ENCODE measurements around the gene ANAPC13. TPM values are rescaled to one million over a fixed set of nuclear protein-coding genes. Genes with fewer than 3 reads are reported as not detected.

ANAPC13 gene
- total RNA-seq, 1 experiment from 2014 or later: 47.3 TPM

DNA sequence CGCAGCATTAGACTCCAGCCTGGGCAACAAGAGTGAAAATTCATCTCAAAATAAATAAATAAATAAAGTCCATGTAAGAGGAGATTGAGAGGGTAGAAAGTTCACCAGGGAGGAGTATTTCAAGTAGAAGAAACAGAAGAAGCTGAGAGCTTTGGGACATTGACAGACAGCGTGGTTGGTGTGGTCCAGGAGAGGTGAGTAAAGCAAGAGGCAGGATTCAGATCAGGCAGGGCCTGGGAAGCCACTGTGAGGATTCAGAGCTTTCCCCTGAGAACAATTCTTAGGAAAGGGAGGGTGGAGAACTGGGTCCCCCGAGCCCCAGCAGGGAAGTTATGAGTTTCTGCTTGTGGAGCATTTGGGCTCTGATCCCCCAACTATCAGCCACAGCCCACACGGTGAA, 57.4 kb downstream of the ANAPC13 start:
- Histone ChIP-seq H3K4me3 (ENCODE audit: low read length) (no peak overlapping the region), H3K9me2 (replicated peaks; ENCODE audit: insufficient read depth, low read length) (no peaks in the 10 kb centered on the region), H3K36me3 (ENCODE audit: insufficient read depth, low read length) (no peaks in the 10 kb centered on the region), H3K9me3 (ENCODE audit: low read length) (no peaks in the 10 kb centered on the region), H4K20me1 (ENCODE audit: insufficient read depth, low read depth, low read length) (no peaks in the 10 kb centered on the region), H2AFZ (ENCODE audit: low read length) (no peak overlapping the region), H3K27ac (ENCODE audit: low read length) (no peak overlapping the region), H3K4me1 (ENCODE audit: low read length) (peaks cover 3% of the 10 kb centered on the region), H3K4me2 (ENCODE audit: low read depth, low read length, poor library complexity, severe bottlenecking) (no peak overlapping the region), H3K9ac (ENCODE audit: low read length) (no peak overlapping the region), H3K27me3 (ENCODE audit: low read length) (no peaks in the 10 kb centered on the region; the same call in none of the 2 replicates), H3K79me2 (ENCODE audit: low read length) (no peaks in the 10 kb centered on the region)
- DNase-seq: no peak

Other genes with a start within 250 kb of the ANAPC13 start
- gene RYK, start 235.1 kb downstream of the ANAPC13 start, total RNA-seq (2014; rRNA removed; shearing (Covaris generic); ENCODE audit: low replicate concordance): 10.5 and 14.8 TPM in 2 replicates
- not detected in 2 replicates for gene AMOTL2, start 111.5 kb downstream of the ANAPC13 start, total RNA-seq (2014; rRNA removed; shearing (Covaris generic); ENCODE audit: low replicate concordance)
- gene CEP63, start 72 bp upstream of the ANAPC13 start, total RNA-seq (2014; rRNA removed; shearing (Covaris generic); ENCODE audit: low replicate concordance): 10.7 and 78.7 TPM in 2 replicates
- not detected in 2 replicates for gene KY, start 165.0 kb upstream of the ANAPC13 start, total RNA-seq (2014; rRNA removed; shearing (Covaris generic); ENCODE audit: low replicate concordance)